Heart right ventricle (tissue), 16 donors: ENCODE measurements around the gene SPRN. TPM values are rescaled to one million over a fixed set of nuclear protein-coding genes. Genes with fewer than 3 reads are reported as not detected.
A peak's percentile ranks its signal among the peaks of the same experiment; 100 is the strongest.
"Not testable (repeated sequence)": the region's sequence is repeated elsewhere in the genome, so short reads cannot be mapped to it uniquely, and the experiment has no call there.

ENCODE experiments used
- ATAC-seq, 8 donors: fragments of 200-7000 bp; cut with Tn5 transposase; one replicate each; pipeline ENCODE4 v1.9.1; 2020; ENCODE audit warnings: mild to moderate bottlenecking in 8 of 8, moderate library complexity in 8 of 8, moderate number of reproducible peaks in 1 of 8
- DNase-seq, 2 donors: peaks; one replicate each; pipeline ENCODE4 v3.0.0-alpha.2; 2020
- H3K27ac ChIP-seq, 10 donors: fragments of 200-600 bp; sonication (generic) in 2 of 10; one replicate each; pipeline versions ENCODE4 v1.5.0 to v1.8.0; 2020 to 2022; ENCODE audit warnings: mild to moderate bottlenecking in 3 of 10
- H3K27me3 ChIP-seq, 7 donors: fragments of 200-600 bp; one replicate each; pipeline ENCODE4 v1.8.0; 2021 to 2022; ENCODE audit warnings: mild to moderate bottlenecking in 2 of 7
- H3K36me3 ChIP-seq, 9 donors: fragments of 200-600 bp; sonication (generic) in 1 of 9; one replicate each; pipeline versions ENCODE4 v1.5.0 to v1.8.0; 2020 to 2022; ENCODE audit warnings: mild to moderate bottlenecking in 2 of 9
- H3K4me1 ChIP-seq, 9 donors: fragments of 200-600 bp; sonication (generic) in 1 of 9; one replicate each; pipeline versions ENCODE4 v1.5.0 to v1.8.0; 2020 to 2022; ENCODE audit warnings: mild to moderate bottlenecking in 4 of 9
- H3K4me3 ChIP-seq, 10 donors: fragments of 200-600 bp; sonication (generic) in 2 of 10; one replicate each; pipeline versions ENCODE4 v1.5.0 to v1.8.0; 2020 to 2022; ENCODE audit warnings: mild to moderate bottlenecking in 7 of 10, moderate library complexity in 2 of 10
- H3K9me3 ChIP-seq, 11 donors: fragments of 200-600 bp in 10 of 11; sonication (generic) in 2 of 11; one replicate each; pipeline versions ENCODE4 v1.5.0 to v1.8.0; 2013 to 2022; ENCODE audit warnings: mild to moderate bottlenecking in 2 of 11, control low read depth in 1 of 11, moderate library complexity in 1 of 11
- WGBS, 2 donors: extraction: QIAGEN DNeasy Blood & Tissue Kit; methylation state at CpG; one replicate each; pipeline ENCODE4 v1.1.7; 2013; ENCODE audit warnings: inconsistent platforms in 1 of 2; 5-methylcytosine and 5-hydroxymethylcytosine counted together
- intact Hi-C, 10 donors: fragments of 100-400 bp; cut with DNase I; formaldehyde crosslinking; loops; one replicate each; pipeline versions ENCODE4 v1.11.1 to v1.14.2; 2022
- polyA plus RNA-seq, 2 donors: library from polyadenylated mRNA; stranded (reverse); fragments of 200-250 nt; gene quantifications; one replicate each; pipeline ENCODE4 v1.2.3, GENCODE V29; 2013
- total RNA-seq, 10 donors: library from RNA; stranded (reverse); fragmentation: NEBNext Ultra II Directional in 3 of 10; extraction: Animal tissue kit (Norgen Biotek cat#: 25700) in 3 of 10; gene quantifications; one replicate each; pipeline versions ENCODE4 v1.2.1 to v1.2.4, GENCODE V29; 2021 to 2023
- TF ChIP-seq, protein P1 (sequence below), 9 donors: fragments of 200-600 bp; sonication (generic) in 2 of 9; IDR thresholded peaks; one replicate each; pipeline versions ENCODE4 v1.5.0 to v1.8.0; 2021 to 2022; ENCODE audit warnings: antibody characterized with exemption in 9 of 9, mild to moderate bottlenecking in 5 of 9, moderate library complexity in 1 of 9
- donor health status: Arrhythmogenic right ventricular cardiomyopathy.
- donor health status: ischemic (EF 13 %, LVEDD 7.1; RV severe dilation, severe dysfunction).
- donor health status: healthy with polysubstance abuse.
- donor health status: DM: no; HTN: yes; CAD: no.
- donor health status: DM: no; HTN: no; CAD: no.
- donor health status: ischemic (EF 25% LVEDD 6.9; RV normal size, moderate dysfunction).
- donor health status: ischemic (EF 25% LVEDD 5.7; RV mildly dilated, moderate dysfunction).
- donor health status: healthy.
- donor health status: DM: yes; HTN: yes; CAD: no.
- donor health status: Ischemic cardiomyopathy.
- donor health status: ischemic (EF 35%, LVEDD 5.7; RV mildly dilated, moderate dysfunction).
- donor health status: nonischemic (EF 11% LVEDD 7.7; RV severe dilation, severe dysfunction).
- donor health status: DM: yes; HTN: yes; CAD: no.
- donor health status: PGD.
- donor health status: ischemic (EF 29% LVEDD 5.4; RV normal size, mild dysfunction).
- donor health status: nonischemic (EF 23%, LVEDD 6.1; RV moderate dilation, normal function).

SPRN gene
- total and polyA plus RNA-seq, 12 donors = 0.07 to 0.22 (median 0.09) TPM; not detected in 9

- intact Hi-C loops = loop anchor here in 1 of 10 donors (2.0 kb wide), 1 partner anchor 68 kb away; the partner anchor contains the start of genes TUBGCP2 and ZNF511
Measured at GRCh38 chr10:133377025-133377817, 47.2 kb downstream of the SPRN start.

DNA sequence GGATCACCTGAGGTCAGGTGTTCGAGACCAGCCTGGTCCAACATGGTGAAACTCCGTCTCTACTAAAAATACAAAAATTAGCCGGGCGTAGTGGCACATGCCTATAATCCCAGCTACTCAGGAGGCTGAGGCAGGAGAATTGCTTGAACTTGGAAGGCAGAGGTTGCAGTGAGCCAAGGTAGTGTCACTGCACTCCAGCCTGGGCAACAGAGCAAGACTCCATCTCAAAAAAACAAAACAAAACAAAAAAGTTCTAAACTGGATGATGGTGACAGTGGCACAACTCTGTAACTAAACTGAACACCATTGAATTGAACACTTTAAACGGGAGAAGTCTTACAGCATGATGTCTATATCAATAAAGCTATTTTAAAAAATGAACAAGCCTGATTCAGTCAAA, 48.2 kb downstream of the SPRN start:
- not testable (repeated sequence) for H3K27me3 ChIP-seq, H3K36me3 ChIP-seq, H3K9me3 ChIP-seq, H3K4me3 ChIP-seq, H3K27ac ChIP-seq, ATAC-seq, DNase-seq
- 94 to 99% methylated on average over 5 of the region's 5 CpGs for WGBS, 2 donors
- H3K4me1 ChIP-seq = peaks cover 7 to 39% (median 29%) of the 10 kb centered on the region in 9 donors
- intact Hi-C loops = loop anchor here in 1 of 10 donors (2.0 kb wide), 1 partner anchor 67 kb away; the partner anchor contains the start of genes TUBGCP2 and ZNF511

More at GRCh38 chr10:133377025-133377817, 47.2 kb downstream of the SPRN start:
- no peaks in the 10 kb centered on the region for H3K27me3 ChIP-seq
- 92 to 93% methylated on average over 30 of the region's 30 CpGs for WGBS, 2 donors
- H3K27ac ChIP-seq = peak overlapping the region in 4 of 10 donors; percentile 81 to 88 (median 84)
- no peaks in the 10 kb centered on the region for H3K9me3 ChIP-seq
- TF ChIP-seq, protein P1, sequence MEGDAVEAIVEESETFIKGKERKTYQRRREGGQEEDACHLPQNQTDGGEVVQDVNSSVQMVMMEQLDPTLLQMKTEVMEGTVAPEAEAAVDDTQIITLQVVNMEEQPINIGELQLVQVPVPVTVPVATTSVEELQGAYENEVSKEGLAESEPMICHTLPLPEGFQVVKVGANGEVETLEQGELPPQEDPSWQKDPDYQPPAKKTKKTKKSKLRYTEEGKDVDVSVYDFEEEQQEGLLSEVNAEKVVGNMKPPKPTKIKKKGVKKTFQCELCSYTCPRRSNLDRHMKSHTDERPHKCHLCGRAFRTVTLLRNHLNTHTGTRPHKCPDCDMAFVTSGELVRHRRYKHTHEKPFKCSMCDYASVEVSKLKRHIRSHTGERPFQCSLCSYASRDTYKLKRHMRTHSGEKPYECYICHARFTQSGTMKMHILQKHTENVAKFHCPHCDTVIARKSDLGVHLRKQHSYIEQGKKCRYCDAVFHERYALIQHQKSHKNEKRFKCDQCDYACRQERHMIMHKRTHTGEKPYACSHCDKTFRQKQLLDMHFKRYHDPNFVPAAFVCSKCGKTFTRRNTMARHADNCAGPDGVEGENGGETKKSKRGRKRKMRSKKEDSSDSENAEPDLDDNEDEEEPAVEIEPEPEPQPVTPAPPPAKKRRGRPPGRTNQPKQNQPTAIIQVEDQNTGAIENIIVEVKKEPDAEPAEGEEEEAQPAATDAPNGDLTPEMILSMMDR (IDR thresholded peaks at IDR 0.05) = no peak
- peaks cover 0 to 11% (median 0%) of the 10 kb centered on the region in 9 donors for H3K36me3 ChIP-seq
- H3K4me1 ChIP-seq = peaks cover 6 to 35% (median 25%) of the 10 kb centered on the region in 9 donors
- H3K4me3 ChIP-seq = peak overlapping the region in 2 of 10 donors; percentile 68 to 92
- DNase-seq = no peak
- ATAC-seq = no peak

- ATAC-seq (no peak), DNase-seq (no peak)
- 77 to 79% methylated on average over 12 of the region's 12 CpGs for WGBS, 2 donors
- H3K27me3 ChIP-seq = no peaks in the 10 kb centered on the region
- peaks cover 0 to 12% (median 3%) of the 10 kb centered on the region in 9 donors for H3K36me3 ChIP-seq
- H3K27ac ChIP-seq = no peak overlapping the region
- intact Hi-C loops = loop anchor here in 1 of 10 donors (2.0 kb wide), 1 partner anchor 67 kb away; the partner anchor contains the start of genes TUBGCP2 and ZNF511
- no peak overlapping the region for H3K4me3 ChIP-seq
- peaks cover 7 to 39% (median 28%) of the 10 kb centered on the region in 9 donors for H3K4me1 ChIP-seq
- TF ChIP-seq, protein P1 (IDR thresholded peaks at IDR 0.05) = no peak
- no peaks in the 10 kb centered on the region for H3K9me3 ChIP-seq
Measured at GRCh38 chr10:133375357-133376115, 48.9 kb downstream of the SPRN start.

GRCh38 chr10:133373174-133374090, 51.0 kb downstream of the SPRN start, which contains the start of gene ECHS1:
Gene ECHS1, minus strand, starts transcription at chr10:133373354. Its CDS starts 21 bp downstream, at chr10:133373333.
- TF ChIP-seq, protein P1 (IDR thresholded peaks at IDR 0.05) = no peak
- H3K4me3 ChIP-seq = peak within 1 kb of the TSS; percentile 19 to 94 (median 78)
- WGBS, 2 donors = 1 to 2% methylated on average over 55 to 87 of the region's 89 CpGs
- intact Hi-C loops = no loop called here
- peak within 1 kb of the TSS; percentile 83 to 94 (median 92) for H3K27ac ChIP-seq
- ATAC-seq (peak; percentile 98 to 99 (median 99)), DNase-seq (peak; percentile 96 to 98)
- no peaks in the 10 kb centered on the region for H3K9me3 ChIP-seq
- H3K36me3 ChIP-seq = peaks cover 0 to 33% (median 23%) of the 10 kb centered on the region in 9 donors
- no peaks in the 10 kb centered on the region for H3K27me3 ChIP-seq
- peaks cover 7 to 30% (median 23%) of the 10 kb centered on the region in 9 donors for H3K4me1 ChIP-seq
